Liver (tissue), 9 donors: ENCODE data around the gene APBB1. TPM values are rescaled to one million over a fixed set of nuclear protein-coding genes. Genes with fewer than 3 reads are reported as not detected.

Source experiments
- DNase-seq: peaks from one replicate; pipeline ENCODE4 v3.0.0-alpha.2; 2017; ENCODE audit warnings: low spot score
- H3K27ac ChIP-seq, 2 donors: one replicate each; pipeline ENCODE4 v1.7.0; 2013; ENCODE audit warnings: inconsistent platforms in 2 of 2, low read length in 2 of 2, control low read depth in 1 of 2, low read depth in 1 of 2, mild to moderate bottlenecking in 1 of 2
- H3K27me3 ChIP-seq, 4 donors: one replicate each; pipeline versions ENCODE4 v1.6.1 to v1.7.0; 2013; ENCODE audit warnings: low read length in 3 of 4, inconsistent platforms in 1 of 4, mild to moderate bottlenecking in 1 of 4, moderate library complexity in 1 of 4; ENCODE audit not compliant: control insufficient read depth in 4 of 4, insufficient read depth in 4 of 4
- H3K36me3 ChIP-seq, 4 donors: one replicate each; pipeline versions ENCODE4 v1.6.1 to v1.7.0; 2013; ENCODE audit warnings: low read length in 3 of 4, mild to moderate bottlenecking in 3 of 4, low read depth in 1 of 4, moderate library complexity in 1 of 4; ENCODE audit not compliant: control insufficient read depth in 4 of 4, insufficient read depth in 3 of 4
- H3K4me1 ChIP-seq, 4 donors: one replicate each; pipeline versions ENCODE4 v1.6.1 to v1.7.0; 2013; ENCODE audit warnings: low read length in 3 of 4, mild to moderate bottlenecking in 3 of 4, moderate library complexity in 1 of 4; ENCODE audit not compliant: control insufficient read depth in 4 of 4, insufficient read depth in 4 of 4
- H3K4me3 ChIP-seq, 3 donors: one replicate each; pipeline versions ENCODE4 v1.6.1 to v1.7.0; 2013; ENCODE audit warnings: low read length in 3 of 3, control low read depth in 1 of 3, low read depth in 1 of 3, mild to moderate bottlenecking in 1 of 3
- H3K9ac ChIP-seq, 2 donors: one replicate each; pipeline ENCODE4 v1.7.0; 2013; ENCODE audit warnings: low read length in 2 of 2, mild to moderate bottlenecking in 2 of 2, moderate library complexity in 2 of 2, control low read depth in 1 of 2, low read depth in 1 of 2
- H3K9me3 ChIP-seq, 4 donors: one replicate each; pipeline versions ENCODE4 v1.6.1 to v1.7.0; 2013; ENCODE audit warnings: low read length in 3 of 4; ENCODE audit not compliant: control insufficient read depth in 4 of 4
- ATF3 ChIP-seq: IDR thresholded peaks from 2 replicates; pipeline ENCODE4 v1.6.1; 2016; ENCODE audit warnings: antibody characterized with exemption
- CTCF ChIP-seq: fragments of 150-350 bp; IDR thresholded peaks from 2 replicates; pipeline ENCODE4 v1.5.1; 2017; ENCODE audit warnings: improper control_type of control experiment, low read depth, low read length; ENCODE audit not compliant: missing input control
- EGR1 ChIP-seq, 2 donors: IDR thresholded peaks; 2 replicates each; pipeline ENCODE4 v1.6.1; 2016 to 2018; ENCODE audit warnings: antibody characterized with exemption in 2 of 2, low read depth in 2 of 2
- FOXA1 ChIP-seq: IDR thresholded peaks from 2 replicates; pipeline ENCODE4 v1.6.1; 2016; ENCODE audit warnings: antibody characterized with exemption
- FOXA2 ChIP-seq: IDR thresholded peaks from 2 replicates; pipeline ENCODE4 v1.6.1; 2016; ENCODE audit warnings: antibody characterized with exemption
- GABPA ChIP-seq, 2 donors: IDR thresholded peaks in 1 of 2; conservative IDR thresholded peaks in 1 of 2; 2 replicates each; pipeline ENCODE4 v1.6.1; 2016; ENCODE audit warnings: antibody characterized with exemption in 2 of 2, mild to moderate bottlenecking in 1 of 2, moderate library complexity in 1 of 2
- HNF4A ChIP-seq, 2 donors: conservative IDR thresholded peaks; 2 replicates each; pipeline ENCODE4 v1.6.1; 2016; ENCODE audit warnings: antibody characterized with exemption in 2 of 2, mild to moderate bottlenecking in 2 of 2
- HNF4G ChIP-seq: IDR thresholded peaks from 2 replicates; pipeline ENCODE4 v1.6.1; 2016; ENCODE audit warnings: antibody characterized with exemption
- JUND ChIP-seq, 2 donors: IDR thresholded peaks; 2 replicates each; pipeline ENCODE4 v1.6.1; 2016; ENCODE audit warnings: antibody characterized with exemption in 2 of 2
- NR2F2 ChIP-seq: IDR thresholded peaks from 2 replicates; pipeline ENCODE4 v1.6.1; 2016; ENCODE audit warnings: antibody characterized with exemption
- REST ChIP-seq: IDR thresholded peaks from 2 replicates; pipeline ENCODE4 v1.6.1; 2016; ENCODE audit warnings: antibody characterized with exemption, mild to moderate bottlenecking
- RXRA ChIP-seq, 2 donors: IDR thresholded peaks; 2 replicates each; pipeline ENCODE4 v1.6.1; 2017 to 2018; ENCODE audit warnings: antibody characterized with exemption in 2 of 2, mild to moderate bottlenecking in 1 of 2
- SP1 ChIP-seq: IDR thresholded peaks from 2 replicates; pipeline ENCODE4 v1.6.1; 2018; ENCODE audit warnings: antibody characterized with exemption, mild to moderate bottlenecking
- YY1 ChIP-seq: IDR thresholded peaks from 2 replicates; pipeline ENCODE4 v1.6.1; 2016; ENCODE audit warnings: antibody characterized with exemption, mild to moderate bottlenecking
- ZBTB33 ChIP-seq: IDR thresholded peaks from 2 replicates; pipeline ENCODE4 v1.6.1; 2016; ENCODE audit warnings: antibody characterized with exemption
- whole genome bisulfite sequencing: extraction: QIAGEN DNeasy Blood & Tissue Kit; methylation state at CpG from one replicate; pipeline ENCODE4 v1.1.7; 2013; 5-methylcytosine and 5-hydroxymethylcytosine counted together
- polyA plus RNA-seq, 2 donors: library from polyadenylated mRNA; stranded (reverse) in 1 of 2; unstranded in 1 of 2; fragments of 200-250 nt in 1 of 2; fragments of >200 nt in 1 of 2; fragmentation: Nextera tagmentation in 1 of 2; extraction: Ambion mirVana in 1 of 2; gene quantifications; one replicate each; pipeline versions ENCODE4 v1.2.1 to v1.2.3, GENCODE V29; 2013 to 2015
- total RNA-seq, 2 donors: library from RNA; depleted of rRNA; stranded (reverse); fragments of >200 nt; gene quantifications; one replicate each; pipeline ENCODE4 v1.2.3, GENCODE V29; 2014
- TF ChIP-seq, protein P1 (sequence below): IDR thresholded peaks from 2 replicates; pipeline ENCODE4 v1.6.1; 2016; ENCODE audit warnings: antibody characterized with exemption
- donor health status: healthy.
- donor health status: healthy.
- donor health status: healthy.
- donor health status: healthy.
- donor health status: healthy.

APBB1 gene
- total and polyA plus RNA-seq, 4 donors, result 2.5 to 8.6 (median 6.3) TPM

DNA sequence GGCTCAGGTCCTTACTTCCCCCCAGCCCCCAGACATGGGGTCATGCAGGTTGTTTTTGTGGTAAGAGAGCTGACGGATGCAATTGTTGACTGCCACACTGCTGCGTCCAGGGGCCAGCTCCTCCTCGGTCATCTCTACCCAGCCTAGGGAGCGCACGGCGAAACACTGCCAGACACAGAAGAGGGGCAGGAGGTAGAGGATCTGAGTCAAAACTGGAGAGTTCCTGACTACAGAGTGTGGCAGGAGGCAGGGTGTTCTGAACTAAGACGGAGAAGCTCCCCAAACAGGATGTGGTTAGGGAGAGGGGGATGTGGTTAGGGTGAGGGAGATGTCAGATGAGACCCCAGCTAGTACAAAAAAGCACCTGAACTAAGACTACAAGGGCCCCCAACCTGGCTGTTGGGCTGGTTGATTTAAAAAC, 16.3 kb downstream of the APBB1 start:
- Histone ChIP-seq H3K9me3 (no peaks in the 10 kb centered on the region), H3K9ac (no peak overlapping the region), H3K27ac (no peak overlapping the region), H3K27me3 (no peaks in the 10 kb centered on the region), H3K4me1 (peaks cover 0 to 4% (median 0%) of the 10 kb centered on the region in 4 donors), H3K36me3 (no peaks in the 10 kb centered on the region), H3K4me3 (no peak overlapping the region)
- no peak for TF ChIP-seq NR2F2
- no peak for TF ChIP-seq FOXA1
- TF ChIP-seq, protein P1, sequence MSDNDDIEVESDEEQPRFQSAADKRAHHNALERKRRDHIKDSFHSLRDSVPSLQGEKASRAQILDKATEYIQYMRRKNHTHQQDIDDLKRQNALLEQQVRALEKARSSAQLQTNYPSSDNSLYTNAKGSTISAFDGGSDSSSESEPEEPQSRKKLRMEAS, result no peak
- TF ChIP-seq HNF4G, result no peak
- no peak for TF ChIP-seq YY1
- TF ChIP-seq GABPA (IDR thresholded peaks at IDR 0.05 in 1 of 2, conservative IDR thresholded peaks at IDR 0.05 in 1 of 2), result no peak
- WGBS, result 81% methylated on average over 7 of the region's 7 CpGs
- DNase-seq, result no peak

GRCh38 chr11:6402061-6402470, 16.8 kb downstream of the APBB1 start:
- TF ChIP-seq ZBTB33 (no peak), FOXA2 (no peak), FOXA1 (no peak), HNF4A (conservative IDR thresholded peaks at IDR 0.05) (no peak), REST (no peak), YY1 (no peak), EGR1 (IDR thresholded peaks at IDR 0.05; ENCODE audit: low read depth in 2 of 2) (no peak), SP1 (no peak)
- no peak overlapping the region for H3K9ac ChIP-seq
- H3K9me3 ChIP-seq, result no peaks in the 10 kb centered on the region
- no peak for DNase-seq
- no peaks in the 10 kb centered on the region for H3K27me3 ChIP-seq
- H3K36me3 ChIP-seq, result no peaks in the 10 kb centered on the region
- H3K4me1 ChIP-seq, result peaks cover 0 to 4% (median 0%) of the 10 kb centered on the region in 4 donors
- WGBS, result 88% methylated on average over 12 of the region's 12 CpGs
- H3K27ac ChIP-seq, result no peak overlapping the region
- no peak overlapping the region for H3K4me3 ChIP-seq

DNA sequence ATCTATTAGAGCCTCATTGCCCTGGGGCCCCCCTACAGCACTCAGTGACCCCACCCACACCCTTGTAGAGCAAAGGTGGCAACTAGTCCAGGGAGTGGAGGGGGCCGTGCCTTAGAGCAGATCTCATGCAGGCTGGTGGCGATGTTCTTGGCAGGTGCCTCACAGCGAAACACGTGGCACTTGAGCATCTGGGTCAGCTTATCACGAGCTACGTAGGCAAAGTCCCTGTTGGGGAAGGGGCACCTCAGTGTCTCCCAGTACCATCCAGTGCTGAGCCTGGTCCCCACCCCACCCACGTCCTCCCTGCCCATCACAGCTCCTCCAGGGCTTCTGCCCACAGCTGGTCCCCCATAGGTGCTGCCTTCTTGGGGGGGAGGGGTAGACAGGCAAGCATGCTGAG, 17.4 kb downstream of the APBB1 start:
- no peak overlapping the region for H3K9ac ChIP-seq
- no peaks in the 10 kb centered on the region for H3K27me3 ChIP-seq
- DNase-seq, result no peak
- 97% methylated on average over 7 of the region's 7 CpGs for WGBS
- H3K4me1 ChIP-seq, result peaks cover 0 to 1% (median 0%) of the 10 kb centered on the region in 4 donors
- H3K36me3 ChIP-seq, result no peaks in the 10 kb centered on the region
- no peaks in the 10 kb centered on the region for H3K9me3 ChIP-seq
- no peak overlapping the region for H3K27ac ChIP-seq
- no peak overlapping the region for H3K4me3 ChIP-seq
- TF ChIP-seq JUND (IDR thresholded peaks at IDR 0.05), result no peak
- no peak for TF ChIP-seq HNF4A (conservative IDR thresholded peaks at IDR 0.05)
- TF ChIP-seq CTCF, result no peak
- no peak for TF ChIP-seq NR2F2
- no peak for TF ChIP-seq RXRA (IDR thresholded peaks at IDR 0.05)
- no peak for TF ChIP-seq HNF4G
- TF ChIP-seq ATF3, result no peak
- no peak for TF ChIP-seq EGR1 (IDR thresholded peaks at IDR 0.05; ENCODE audit: low read depth in 2 of 2)
- TF ChIP-seq ZBTB33, result no peak
- TF ChIP-seq, protein P1, result no peak
